Ascending aorta (tissue), 2 donors: ENCODE data around the gene MRPL17. TPM values are rescaled to one million over a fixed set of nuclear protein-coding genes. Genes with fewer than 3 reads are reported as not detected.

Source experiments
- DNase-seq, 2 donors: peaks; one replicate each; pipeline ENCODE4 v3.0.0-alpha.2; 2019; ENCODE audit warnings: low spot score in 2 of 2
- H3K27ac ChIP-seq, 2 donors: fragments of 200-600 bp; sonication (generic); one replicate each; pipeline ENCODE4 v1.5.1; 2016 to 2017; ENCODE audit warnings: mild to moderate bottlenecking in 1 of 2
- H3K27me3 ChIP-seq: fragments of 200-600 bp; sonication (generic); one replicate; pipeline ENCODE4 v1.5.1; 2017
- H3K36me3 ChIP-seq, 2 donors: fragments of 200-600 bp; sonication (generic); one replicate each; pipeline ENCODE4 v1.5.1; 2016
- H3K4me1 ChIP-seq, 2 donors: fragments of 200-600 bp; sonication (generic); one replicate each; pipeline ENCODE4 v1.5.1; 2016 to 2017; ENCODE audit warnings: mild to moderate bottlenecking in 1 of 2
- H3K4me3 ChIP-seq, 2 donors: fragments of 200-600 bp; sonication (generic); one replicate each; pipeline ENCODE4 v1.5.1; 2016 to 2017; ENCODE audit warnings: mild to moderate bottlenecking in 1 of 2
- H3K9me3 ChIP-seq, 2 donors: fragments of 200-600 bp; sonication (generic); one replicate each; pipeline ENCODE4 v1.5.1; 2016
- intact Hi-C: fragments of 100-400 bp; cut with DNase I; formaldehyde crosslinking; loops from one replicate; pipeline ENCODE4 v1.15.1; 2023
- total RNA-seq: library from RNA; depleted of rRNA; stranded (reverse); fragments of >200 nt; gene quantifications from one replicate; pipeline ENCODE4 v1.1.0, GENCODE V29; 2016
- TF ChIP-seq, protein P1 (sequence below), 3 experiments: fragments of 200-600 bp in 2 of 3; fragments of 450-650 bp in 1 of 3; sonication (generic) in 2 of 3; IDR thresholded peaks; one replicate each; pipeline ENCODE4 v1.5.1; 2016 to 2019; ENCODE audit warnings: antibody characterized with exemption in 3 of 3, mild to moderate bottlenecking in 1 of 3, moderate library complexity in 1 of 3

Gene MRPL17
- total RNA-seq, 1 donor from 2014 or later: 12.9 TPM

DNA sequence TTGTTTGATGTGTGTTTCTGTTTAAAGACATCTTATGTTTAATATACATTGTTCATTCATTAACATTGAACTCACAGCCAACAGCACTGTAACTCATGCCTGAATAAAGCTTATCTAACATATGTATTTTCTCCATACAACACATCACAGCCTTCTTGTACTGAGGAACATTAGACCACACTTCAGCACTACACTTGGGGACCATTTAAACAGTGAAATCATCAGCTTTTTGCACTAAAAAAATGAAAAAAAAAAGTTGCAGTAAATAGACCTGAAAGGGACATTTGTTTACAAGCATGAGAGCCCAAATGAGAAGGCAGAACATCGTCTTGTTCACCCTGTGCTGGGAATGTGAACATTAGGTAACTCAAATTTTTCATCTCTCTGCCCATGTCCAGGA lies 48.6 kb downstream of the MRPL17 start:
- no peaks in the 10 kb centered on the region for H3K9me3 ChIP-seq
- intact Hi-C loops: no loop called here
- H3K4me3 ChIP-seq: no peak overlapping the region
- H3K36me3 ChIP-seq: peaks cover 45% of the 10 kb centered on the region in 2 donors
- no peak overlapping the region for H3K27ac ChIP-seq
- DNase-seq: no peak
- TF ChIP-seq, protein P1, sequence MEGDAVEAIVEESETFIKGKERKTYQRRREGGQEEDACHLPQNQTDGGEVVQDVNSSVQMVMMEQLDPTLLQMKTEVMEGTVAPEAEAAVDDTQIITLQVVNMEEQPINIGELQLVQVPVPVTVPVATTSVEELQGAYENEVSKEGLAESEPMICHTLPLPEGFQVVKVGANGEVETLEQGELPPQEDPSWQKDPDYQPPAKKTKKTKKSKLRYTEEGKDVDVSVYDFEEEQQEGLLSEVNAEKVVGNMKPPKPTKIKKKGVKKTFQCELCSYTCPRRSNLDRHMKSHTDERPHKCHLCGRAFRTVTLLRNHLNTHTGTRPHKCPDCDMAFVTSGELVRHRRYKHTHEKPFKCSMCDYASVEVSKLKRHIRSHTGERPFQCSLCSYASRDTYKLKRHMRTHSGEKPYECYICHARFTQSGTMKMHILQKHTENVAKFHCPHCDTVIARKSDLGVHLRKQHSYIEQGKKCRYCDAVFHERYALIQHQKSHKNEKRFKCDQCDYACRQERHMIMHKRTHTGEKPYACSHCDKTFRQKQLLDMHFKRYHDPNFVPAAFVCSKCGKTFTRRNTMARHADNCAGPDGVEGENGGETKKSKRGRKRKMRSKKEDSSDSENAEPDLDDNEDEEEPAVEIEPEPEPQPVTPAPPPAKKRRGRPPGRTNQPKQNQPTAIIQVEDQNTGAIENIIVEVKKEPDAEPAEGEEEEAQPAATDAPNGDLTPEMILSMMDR (IDR thresholded peaks at IDR 0.05): no peak
- no peaks in the 10 kb centered on the region for H3K27me3 ChIP-seq
- peaks cover 14 to 38% of the 10 kb centered on the region in 2 donors for H3K4me1 ChIP-seq

DNA sequence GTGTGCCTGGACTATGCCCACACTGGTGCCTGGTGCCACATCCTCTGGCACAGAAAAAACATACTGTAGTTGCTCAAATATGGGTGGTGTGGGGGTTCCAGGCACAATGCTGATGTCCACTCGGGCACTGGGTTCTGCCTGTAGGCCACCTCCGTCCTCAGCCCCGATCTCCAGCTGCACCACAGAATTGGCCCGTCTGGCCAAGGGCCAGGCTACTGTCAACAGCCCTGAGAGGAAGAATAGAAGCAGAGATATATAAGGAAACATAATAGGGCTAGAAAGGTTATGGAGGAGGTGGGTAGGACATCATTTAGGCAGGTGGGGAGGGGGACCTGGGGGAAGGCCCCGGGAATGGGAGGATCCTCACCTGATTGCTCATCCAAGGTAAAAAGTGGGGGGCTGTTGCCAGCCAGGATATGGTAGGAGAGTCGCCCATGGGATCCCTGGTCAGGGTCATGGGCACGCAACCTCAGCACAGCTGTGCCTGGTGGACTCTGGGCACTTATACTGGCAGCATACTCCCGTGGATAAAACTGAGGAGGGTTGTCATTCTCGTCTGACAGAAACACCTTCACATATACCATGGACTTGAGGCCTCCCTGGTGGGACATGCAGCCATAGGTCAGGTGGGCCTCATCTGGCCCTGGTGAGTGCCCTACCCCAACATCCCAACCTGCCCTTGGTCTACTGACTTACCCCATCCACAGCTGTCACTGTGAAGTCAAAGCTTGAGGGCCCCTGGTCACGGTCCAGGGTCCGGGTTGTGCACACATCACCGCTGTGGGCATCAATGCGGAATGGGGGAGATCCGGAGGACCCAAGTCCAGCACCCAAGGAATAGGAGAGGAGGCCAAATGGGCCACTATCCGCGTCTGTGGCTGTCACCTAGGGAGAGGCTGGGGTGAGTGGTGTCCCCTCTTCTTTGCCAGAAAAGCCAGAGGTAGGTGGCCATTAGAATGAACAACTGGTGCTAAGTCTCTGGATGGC lies 49.4 kb downstream of the MRPL17 start:
- no peak overlapping the region for H3K27ac ChIP-seq
- DNase-seq: no peak
- H3K36me3 ChIP-seq: peaks cover 45 to 50% of the 10 kb centered on the region in 2 donors
- no peak overlapping the region for H3K4me3 ChIP-seq
- no peaks in the 10 kb centered on the region for H3K9me3 ChIP-seq
- intact Hi-C loops: no loop called here
- TF ChIP-seq, protein P1 (IDR thresholded peaks at IDR 0.05): no peak
- peaks cover 10 to 31% of the 10 kb centered on the region in 2 donors for H3K4me1 ChIP-seq
- H3K27me3 ChIP-seq: no peaks in the 10 kb centered on the region

DNA sequence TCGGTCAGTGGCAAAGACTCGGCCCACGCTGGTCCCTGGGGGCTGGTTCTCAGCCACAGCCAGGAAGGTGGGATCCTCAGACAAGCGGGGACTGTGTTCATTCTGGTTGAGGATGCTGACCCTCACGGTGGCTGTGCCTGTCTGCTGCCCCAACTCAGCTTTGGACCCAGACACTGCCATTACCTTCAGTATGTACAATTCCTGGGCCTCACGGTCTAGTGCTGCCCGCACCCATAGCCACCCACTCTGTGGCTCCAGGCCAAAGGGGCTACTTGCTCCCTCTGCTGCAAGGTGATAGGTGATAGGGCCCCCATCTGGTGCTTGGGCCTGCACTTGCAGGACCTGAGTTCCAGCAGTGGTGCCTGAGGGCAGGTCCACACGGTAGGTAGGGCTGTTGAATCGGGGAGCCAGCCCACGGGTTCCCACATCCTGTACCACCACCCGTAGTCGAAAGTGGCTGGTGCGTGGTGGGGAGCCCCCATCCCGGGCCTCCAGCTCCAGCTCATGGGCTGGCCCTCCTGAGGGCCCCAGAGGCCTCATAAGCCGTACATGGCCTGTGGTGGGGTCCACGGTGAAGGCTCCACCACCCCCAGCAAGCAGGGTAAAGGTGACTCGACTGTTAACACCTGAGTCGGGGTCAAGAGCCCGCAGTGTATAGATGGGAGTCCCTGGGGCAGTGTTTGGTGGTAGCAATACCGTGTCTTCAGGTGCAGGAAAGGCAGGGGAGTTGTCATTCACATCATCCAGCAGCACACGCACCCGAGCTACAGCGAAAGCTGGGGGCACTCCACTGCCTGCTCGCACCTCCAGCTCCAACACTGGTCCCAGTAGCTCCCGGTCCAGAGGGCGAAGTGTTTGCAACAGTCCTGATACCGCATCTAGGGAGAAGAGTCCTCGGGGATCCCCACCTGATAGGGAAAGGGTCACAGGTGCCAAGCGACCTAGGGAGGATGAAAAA lies 50.7 kb downstream of the MRPL17 start:
- DNase-seq: no peak
- TF ChIP-seq, protein P1 (IDR thresholded peaks at IDR 0.05): no peak
- H3K36me3 ChIP-seq: peaks cover 54 to 56% of the 10 kb centered on the region in 2 donors
- H3K9me3 ChIP-seq: no peaks in the 10 kb centered on the region
- H3K4me1 ChIP-seq: peaks cover 3 to 18% of the 10 kb centered on the region in 2 donors
- no peaks in the 10 kb centered on the region for H3K27me3 ChIP-seq
- H3K27ac ChIP-seq: no peak overlapping the region
- intact Hi-C loops: no loop called here
- H3K4me3 ChIP-seq: no peak overlapping the region

DNA sequence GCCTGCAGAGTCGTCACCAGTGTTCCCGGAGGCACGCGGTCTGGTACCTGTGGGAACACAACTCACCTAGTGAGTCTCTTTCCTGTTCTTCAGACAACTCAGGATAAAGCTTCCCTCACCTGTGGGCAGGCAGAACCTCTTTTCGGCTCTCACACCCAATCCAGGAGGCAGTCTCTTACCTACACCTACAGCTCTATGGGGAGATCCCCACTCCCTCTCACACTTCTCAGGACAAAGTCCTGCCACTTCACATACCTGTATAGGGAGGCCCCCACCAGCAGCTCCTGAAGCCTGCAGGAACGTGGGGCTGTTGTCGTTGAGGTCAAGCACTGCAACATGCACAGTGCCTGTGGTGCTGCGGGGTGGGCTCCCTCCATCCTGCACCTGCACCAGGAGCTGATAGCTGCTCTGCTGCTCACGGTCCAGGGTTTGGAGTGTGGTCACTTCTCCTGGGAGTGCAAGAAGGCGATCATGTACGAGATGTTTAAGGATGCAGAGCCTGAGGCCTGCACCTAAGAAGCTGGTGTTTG lies 51.7 kb downstream of the MRPL17 start:
- DNase-seq: no peak
- intact Hi-C loops: no loop called here
- H3K9me3 ChIP-seq: no peaks in the 10 kb centered on the region
- H3K36me3 ChIP-seq: peaks cover 64 to 66% of the 10 kb centered on the region in 2 donors
- peaks cover 3 to 10% of the 10 kb centered on the region in 2 donors for H3K4me1 ChIP-seq
- no peak overlapping the region for H3K4me3 ChIP-seq
- no peak overlapping the region for H3K27ac ChIP-seq
- TF ChIP-seq, protein P1 (IDR thresholded peaks at IDR 0.05): no peak
- no peaks in the 10 kb centered on the region for H3K27me3 ChIP-seq

DNA sequence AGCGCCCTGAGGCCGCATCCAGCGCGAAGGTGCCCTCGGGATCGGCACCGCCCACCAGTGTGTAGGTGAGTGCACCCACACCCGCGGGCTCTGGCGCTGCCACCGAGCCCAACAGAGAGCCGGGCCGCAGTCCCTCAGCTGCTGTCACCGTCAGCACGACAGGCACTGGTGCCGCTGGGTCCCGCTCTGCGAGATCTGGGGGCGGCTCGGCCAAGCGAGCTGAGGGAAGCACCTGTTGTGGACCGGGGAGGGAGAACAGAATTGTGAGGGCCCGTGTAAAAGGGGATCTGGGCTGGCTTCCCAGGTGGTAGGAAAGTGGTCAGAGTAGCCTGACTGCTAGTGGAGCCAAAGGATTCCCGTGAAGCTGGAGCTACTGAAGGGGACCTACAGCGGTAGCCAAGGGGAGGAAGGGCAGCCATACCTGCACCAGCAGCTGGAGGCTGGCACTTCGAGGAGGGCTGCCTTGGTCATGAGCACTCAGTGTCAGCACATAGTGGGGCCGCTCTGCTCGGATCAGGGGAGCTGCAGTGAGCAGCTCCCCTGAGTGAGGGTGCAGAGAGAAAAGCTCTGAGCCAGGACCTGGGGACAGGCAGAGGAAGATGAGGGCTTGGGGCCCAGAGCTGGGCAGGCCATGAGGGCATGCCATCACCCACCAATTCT lies 52.4 kb downstream of the MRPL17 start:
- no peak overlapping the region for H3K27ac ChIP-seq
- H3K36me3 ChIP-seq: peaks cover 70 to 72% of the 10 kb centered on the region in 2 donors
- TF ChIP-seq, protein P1 (IDR thresholded peaks at IDR 0.05): no peak
- no peaks in the 10 kb centered on the region for H3K9me3 ChIP-seq
- intact Hi-C loops: no loop called here
- no peak overlapping the region for H3K4me3 ChIP-seq
- DNase-seq: no peak
- peaks cover 3 to 7% of the 10 kb centered on the region in 2 donors for H3K4me1 ChIP-seq
- no peaks in the 10 kb centered on the region for H3K27me3 ChIP-seq
